Gastrocnemius medialis (tissue), 4 donors: Measurements from ENCODE around the gene TENM3. TPM values are rescaled to one million over a fixed set of nuclear protein-coding genes. Genes with fewer than 3 reads are reported as not detected.

Source experiments
- ATAC-seq, 2 donors: fragments of 150-250 bp; one replicate each; pipeline ENCODE4 v1.9.1; 2016
- DNase-seq, 2 donors: peaks; one replicate each; pipeline ENCODE4 v3.0.0-alpha.2; 2019
- H3K27ac ChIP-seq, 4 donors: fragments of 200-600 bp; sonication (generic); 1 replicate in 1 of 4; 2 replicates in 3 of 4; pipeline ENCODE4 v1.5.1; 2016 to 2018; ENCODE audit warnings: mild to moderate bottlenecking in 2 of 4, moderate library complexity in 1 of 4
- H3K27me3 ChIP-seq, 3 donors: fragments of 200-600 bp; sonication (generic) in 2 of 3; 1 replicate in 1 of 3; 2 replicates in 2 of 3; pipeline versions ENCODE4 v1.5.1 to v1.6.0; 2016 to 2019; ENCODE audit warnings: mild to moderate bottlenecking in 1 of 3, moderate library complexity in 1 of 3
- H3K36me3 ChIP-seq, 2 donors: fragments of 200-600 bp; sonication (generic) in 1 of 2; one replicate each; pipeline ENCODE4 v1.5.1; 2017 to 2018
- H3K4me1 ChIP-seq, 2 donors: fragments of 200-600 bp; sonication (generic) in 1 of 2; one replicate each; pipeline ENCODE4 v1.5.1; 2016 to 2017; ENCODE audit warnings: mild to moderate bottlenecking in 2 of 2
- H3K4me3 ChIP-seq, 4 donors: fragments of 200-600 bp; sonication (generic) in 3 of 4; 1 replicate in 1 of 4; 2 replicates in 3 of 4; pipeline ENCODE4 v1.5.1; 2016 to 2019; ENCODE audit warnings: mild to moderate bottlenecking in 2 of 4
- H3K9me3 ChIP-seq, 3 donors: fragments of 200-600 bp; sonication (generic) in 2 of 3; 1 replicate in 1 of 3; 2 replicates in 2 of 3; pipeline ENCODE4 v1.5.1; 2016 to 2019
- POLR2A ChIP-seq, 2 donors: fragments of 450-650 bp; IDR thresholded peaks; one replicate each; pipeline ENCODE4 v1.6.1; 2017; ENCODE audit warnings: antibody characterized with exemption in 2 of 2, mild to moderate bottlenecking in 2 of 2, moderate library complexity in 2 of 2
- in situ Hi-C, 4 donors: fragments of 200-750 bp; cut with MboI; loops; one replicate each; pipeline versions ENCODE4 v1.15.0 to v1.8.0; 2017; ENCODE audit warnings: low sequenced_read_pairs in 4 of 4
- intact Hi-C: fragments of 100-400 bp; cut with DNase I; formaldehyde crosslinking; loops from one replicate; pipeline ENCODE4 v1.15.1; 2023; ENCODE audit warnings: low total_unique reads
- total RNA-seq, 4 donors: library from RNA; depleted of rRNA; stranded (reverse); fragments of >200 nt; gene quantifications; one replicate each; pipeline versions ENCODE4 v1.1.0 to v1.2.3, GENCODE V29; 2016
- TF ChIP-seq, protein P1 (sequence below), 5 experiments: fragments of 450-650 bp in 3 of 5; fragments of 200-600 bp in 2 of 5; sonication (generic) in 2 of 5; IDR thresholded peaks in 4 of 5; conservative IDR thresholded peaks in 1 of 5; 1 replicate in 4 of 5; 2 replicates in 1 of 5; pipeline ENCODE4 v1.5.1; 2016 to 2019; ENCODE audit warnings: antibody characterized with exemption in 5 of 5, mild to moderate bottlenecking in 3 of 5, moderate library complexity in 3 of 5

The TENM3 gene
- total RNA-seq, 4 donors from 2014 or later: 8.3 to 16.2 (median 12.3) TPM

GRCh38 chr4:182832352-182833120 is 589.3 kb downstream of the TENM3 start:
- Histone ChIP-seq H3K4me1 (no peaks in the 10 kb centered on the region), H3K36me3 (no peaks in the 10 kb centered on the region), H3K27ac (no peak overlapping the region), H3K27me3 (peaks cover 0 to 2% (median 0%) of the 10 kb centered on the region in 3 donors), H3K9me3 (no peaks in the 10 kb centered on the region), H3K4me3 (no peak overlapping the region)
- in situ Hi-C loops (no loop called here), intact Hi-C loops (no loop called here)
- TF ChIP-seq, protein P1, sequence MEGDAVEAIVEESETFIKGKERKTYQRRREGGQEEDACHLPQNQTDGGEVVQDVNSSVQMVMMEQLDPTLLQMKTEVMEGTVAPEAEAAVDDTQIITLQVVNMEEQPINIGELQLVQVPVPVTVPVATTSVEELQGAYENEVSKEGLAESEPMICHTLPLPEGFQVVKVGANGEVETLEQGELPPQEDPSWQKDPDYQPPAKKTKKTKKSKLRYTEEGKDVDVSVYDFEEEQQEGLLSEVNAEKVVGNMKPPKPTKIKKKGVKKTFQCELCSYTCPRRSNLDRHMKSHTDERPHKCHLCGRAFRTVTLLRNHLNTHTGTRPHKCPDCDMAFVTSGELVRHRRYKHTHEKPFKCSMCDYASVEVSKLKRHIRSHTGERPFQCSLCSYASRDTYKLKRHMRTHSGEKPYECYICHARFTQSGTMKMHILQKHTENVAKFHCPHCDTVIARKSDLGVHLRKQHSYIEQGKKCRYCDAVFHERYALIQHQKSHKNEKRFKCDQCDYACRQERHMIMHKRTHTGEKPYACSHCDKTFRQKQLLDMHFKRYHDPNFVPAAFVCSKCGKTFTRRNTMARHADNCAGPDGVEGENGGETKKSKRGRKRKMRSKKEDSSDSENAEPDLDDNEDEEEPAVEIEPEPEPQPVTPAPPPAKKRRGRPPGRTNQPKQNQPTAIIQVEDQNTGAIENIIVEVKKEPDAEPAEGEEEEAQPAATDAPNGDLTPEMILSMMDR (IDR thresholded peaks at IDR 0.05 in 4 of 5, conservative IDR thresholded peaks at IDR 0.05 in 1 of 5): no peak
- no peak for TF ChIP-seq POLR2A (IDR thresholded peaks at IDR 0.05)
- ATAC-seq (no peak), DNase-seq (no peak)

DNA sequence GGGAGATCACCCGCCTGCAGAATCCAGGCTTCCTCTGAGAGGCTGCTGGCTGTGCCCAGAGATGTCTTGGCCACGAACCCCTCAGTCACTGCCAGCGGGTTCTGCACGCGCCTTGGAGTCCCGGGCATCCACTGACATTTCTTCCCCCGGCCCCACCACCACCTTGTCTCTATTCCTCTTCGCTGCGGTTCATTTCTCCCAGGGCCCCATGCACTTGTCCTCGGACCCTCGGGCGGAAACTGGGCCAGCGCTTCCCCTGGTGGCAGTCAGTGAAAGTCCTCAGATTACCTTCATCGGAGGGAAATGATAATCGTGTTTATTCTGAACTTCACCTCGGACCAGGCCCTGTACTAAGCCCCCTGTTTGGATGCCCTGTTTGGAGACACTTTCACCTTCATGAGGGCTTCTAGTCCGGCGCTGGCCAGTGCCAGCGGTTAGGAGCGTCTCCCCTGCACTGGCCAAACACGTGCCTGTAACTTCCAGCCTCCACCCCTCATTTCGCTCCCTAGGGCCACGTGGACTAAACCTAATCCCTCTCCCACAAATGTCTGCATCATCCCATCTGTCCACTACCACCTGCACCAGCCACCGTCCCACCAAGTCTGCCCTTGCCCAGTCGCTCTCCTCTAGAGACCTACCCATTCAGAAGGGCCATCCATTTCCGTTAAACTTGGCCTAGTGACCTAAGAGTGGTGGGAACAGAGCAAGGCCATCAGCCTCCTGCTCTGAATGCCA is 592.0 kb downstream of the TENM3 start:
- no peak for ATAC-seq
- Histone ChIP-seq H3K27ac (no peak overlapping the region), H3K4me3 (no peak overlapping the region), H3K27me3 (peaks cover 0 to 2% (median 0%) of the 10 kb centered on the region in 3 donors), H3K36me3 (no peaks in the 10 kb centered on the region), H3K4me1 (no peaks in the 10 kb centered on the region), H3K9me3 (no peaks in the 10 kb centered on the region)
- in situ Hi-C loops: no loop called here
- intact Hi-C loops: no loop called here
- TF ChIP-seq, protein P1 (IDR thresholded peaks at IDR 0.05 in 4 of 5, conservative IDR thresholded peaks at IDR 0.05 in 1 of 5): no peak
- TF ChIP-seq POLR2A (IDR thresholded peaks at IDR 0.05): no peak
- no peak for DNase-seq

GRCh38 chr4:182837831-182838230 is 594.6 kb downstream of the TENM3 start:
- ATAC-seq: no peak
- H3K27me3 ChIP-seq: peaks cover 0 to 2% (median 0%) of the 10 kb centered on the region in 3 donors
- no peak overlapping the region for H3K4me3 ChIP-seq
- no peaks in the 10 kb centered on the region for H3K4me1 ChIP-seq
- H3K9me3 ChIP-seq: no peaks in the 10 kb centered on the region
- in situ Hi-C loops (no loop called here), intact Hi-C loops (no loop called here)
- no peaks in the 10 kb centered on the region for H3K36me3 ChIP-seq
- no peak for DNase-seq
- TF ChIP-seq, protein P1 (IDR thresholded peaks at IDR 0.05 in 4 of 5, conservative IDR thresholded peaks at IDR 0.05 in 1 of 5): no peak
- no peak for TF ChIP-seq POLR2A (IDR thresholded peaks at IDR 0.05)
- H3K27ac ChIP-seq: no peak overlapping the region

GRCh38 chr4:182838535-182838934 is 595.3 kb downstream of the TENM3 start:
- no peaks in the 10 kb centered on the region for H3K4me1 ChIP-seq
- in situ Hi-C loops: no loop called here
- intact Hi-C loops: no loop called here
- H3K9me3 ChIP-seq: no peaks in the 10 kb centered on the region
- ATAC-seq (no peak), DNase-seq (no peak)
- H3K27ac ChIP-seq: no peak overlapping the region
- TF ChIP-seq, protein P1 (IDR thresholded peaks at IDR 0.05 in 4 of 5, conservative IDR thresholded peaks at IDR 0.05 in 1 of 5): no peak
- TF ChIP-seq POLR2A (IDR thresholded peaks at IDR 0.05): no peak
- H3K4me3 ChIP-seq: no peak overlapping the region
- no peaks in the 10 kb centered on the region for H3K36me3 ChIP-seq
- peaks cover 0 to 2% (median 0%) of the 10 kb centered on the region in 3 donors for H3K27me3 ChIP-seq
